Measurements from ENCODE around the gene TMPRSS12.
"Not testable (repeated sequence)": the region's sequence is repeated elsewhere in the genome, so short reads cannot be mapped to it uniquely, and the experiment has no call there.

The TMPRSS12 gene

DNA sequence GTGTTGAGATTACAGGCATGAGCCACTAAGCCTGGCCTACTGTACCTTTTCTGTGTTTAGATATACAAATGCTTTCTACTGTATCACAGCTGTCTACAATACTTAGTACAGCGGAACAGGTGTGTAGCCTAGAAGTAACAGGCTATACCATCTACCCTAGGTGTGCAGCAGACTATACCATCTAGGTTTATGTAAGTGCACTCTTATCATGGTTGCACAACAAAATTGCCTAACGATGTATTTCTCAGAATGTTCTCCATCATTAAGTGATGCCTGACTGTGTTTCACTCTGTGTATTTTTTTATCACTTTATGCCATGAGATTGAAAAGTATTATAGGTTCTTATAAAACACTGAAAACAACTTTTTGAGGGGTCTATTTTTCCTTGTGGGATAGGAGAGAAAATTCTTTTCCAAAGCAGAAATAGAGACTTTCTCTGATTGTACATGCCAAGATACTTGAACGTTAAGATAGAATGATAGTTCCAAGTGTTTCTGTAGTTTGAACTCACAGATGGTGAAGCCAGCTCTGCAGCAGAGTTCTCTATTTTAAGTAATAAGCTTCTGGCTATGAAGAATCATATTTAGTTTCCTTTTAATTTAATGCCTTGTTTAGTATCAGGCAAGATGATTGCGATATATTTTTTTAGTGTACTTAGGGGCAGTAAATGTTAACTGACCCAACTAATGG is 17.0 kb downstream of the TMPRSS12 start:
- no peak for DNase-seq

GRCh38 chr12:50862316-50862715 is 19.6 kb downstream of the TMPRSS12 start:
- no peak for DNase-seq

GRCh38 chr12:50865266-50865665 is 22.5 kb downstream of the TMPRSS12 start:
- no peak for DNase-seq

DNA sequence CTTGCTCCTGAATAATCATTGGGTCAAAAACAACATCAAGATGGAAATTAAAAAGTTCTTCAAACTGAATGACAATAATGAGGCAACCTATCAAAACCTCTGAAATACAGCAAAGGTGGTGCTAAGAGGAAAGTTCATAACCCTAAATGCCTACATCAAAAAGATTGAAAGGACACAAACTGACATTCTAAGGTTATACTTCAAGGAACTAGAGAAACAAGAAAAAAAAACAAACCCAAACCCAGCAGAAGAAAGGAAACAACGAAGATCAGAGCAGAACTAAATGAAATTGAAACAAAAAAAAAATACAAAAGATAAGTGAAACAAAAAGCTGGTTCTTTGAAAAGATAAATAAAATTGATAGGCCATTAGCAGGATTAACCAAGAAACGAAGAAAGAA is 26.2 kb downstream of the TMPRSS12 start:
- not testable (repeated sequence) for DNase-seq

DNA sequence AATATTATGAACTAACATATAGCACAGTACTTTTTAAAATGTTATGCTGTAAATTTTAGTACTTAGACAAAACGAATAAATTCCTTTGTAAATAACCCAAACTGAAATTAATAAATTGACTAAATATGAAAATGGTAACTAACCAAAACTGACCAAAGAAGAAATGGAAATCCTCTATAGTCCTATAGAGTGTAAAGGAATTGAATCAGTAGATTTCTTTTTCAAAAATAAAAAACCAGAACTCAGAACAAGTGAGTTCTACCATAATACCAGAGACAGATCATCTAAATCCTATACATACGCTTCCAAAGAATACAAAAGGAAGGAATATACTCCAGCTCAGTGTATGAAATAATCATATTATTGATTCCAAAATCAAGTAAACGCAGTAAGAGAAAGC is 39.8 kb downstream of the TMPRSS12 start:
- no peak for DNase-seq

- DNase-seq: no peak
These were observed 44.5 kb downstream of the TMPRSS12 start for GRCh38 chr12:50887191-50887590.

GRCh38 chr12:50888666-50889065 is 45.9 kb downstream of the TMPRSS12 start:
- no peak for DNase-seq

DNA sequence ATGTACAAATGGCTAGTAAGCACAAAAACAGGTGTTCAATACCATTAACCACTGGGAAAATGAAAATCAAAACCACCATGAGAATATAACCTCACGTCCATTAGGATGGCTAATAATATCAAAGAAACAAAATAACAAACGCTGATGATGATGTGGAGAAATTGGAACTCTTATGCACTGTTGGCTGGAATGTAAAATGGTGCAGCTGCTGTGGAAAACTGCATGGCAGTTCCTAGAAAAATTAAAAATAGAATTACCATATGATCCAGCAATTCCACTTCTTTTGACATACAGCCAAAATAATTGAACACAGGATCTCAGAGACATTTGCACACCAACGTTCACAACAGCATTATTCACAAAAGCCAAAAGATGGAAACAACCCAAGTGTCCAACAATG is 51.5 kb downstream of the TMPRSS12 start:
- no peak for DNase-seq

GRCh38 chr12:50901685-50902113 is 59.0 kb downstream of the TMPRSS12 start:
- no peak for DNase-seq

GRCh38 chr12:50908479-50908878 is 65.8 kb downstream of the TMPRSS12 start:
- not testable (repeated sequence) for DNase-seq

- DNase-seq: not testable (repeated sequence)
These were observed 69.6 kb downstream of the TMPRSS12 start for GRCh38 chr12:50912361-50912760.

GRCh38 chr12:50913224-50913623 is 70.5 kb downstream of the TMPRSS12 start:
- DNase-seq: no peak

DNA sequence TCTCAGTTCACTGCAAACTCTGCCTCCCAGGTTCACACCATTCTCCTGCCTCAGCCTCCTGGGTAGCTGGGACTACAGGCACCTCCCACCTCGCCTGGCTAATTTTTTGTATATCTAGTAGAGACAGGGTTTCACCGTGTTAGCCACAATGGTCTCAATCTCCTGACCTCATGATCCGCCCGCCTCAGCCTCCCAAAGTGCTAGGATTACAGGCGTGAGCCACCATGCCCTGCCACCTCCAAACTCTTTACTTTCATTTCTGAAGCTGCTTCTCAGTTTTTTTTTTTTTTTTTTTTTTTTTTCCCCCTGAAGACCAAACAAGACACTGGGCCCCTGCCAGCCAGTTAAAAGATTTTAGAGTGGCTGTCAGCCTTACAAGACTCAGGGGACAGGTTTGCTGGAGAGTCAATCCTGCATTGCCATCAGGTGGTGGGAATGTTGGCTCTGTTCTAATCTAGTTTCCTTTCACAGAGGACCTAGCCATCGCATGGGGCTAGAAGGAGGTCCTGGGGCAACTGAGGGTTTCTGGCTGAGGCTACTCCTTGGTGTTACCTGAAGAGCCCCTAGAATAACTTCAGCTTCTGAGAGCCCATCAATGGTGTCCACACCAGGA is 72.3 kb downstream of the TMPRSS12 start:
- DNase-seq: no peak

DNA sequence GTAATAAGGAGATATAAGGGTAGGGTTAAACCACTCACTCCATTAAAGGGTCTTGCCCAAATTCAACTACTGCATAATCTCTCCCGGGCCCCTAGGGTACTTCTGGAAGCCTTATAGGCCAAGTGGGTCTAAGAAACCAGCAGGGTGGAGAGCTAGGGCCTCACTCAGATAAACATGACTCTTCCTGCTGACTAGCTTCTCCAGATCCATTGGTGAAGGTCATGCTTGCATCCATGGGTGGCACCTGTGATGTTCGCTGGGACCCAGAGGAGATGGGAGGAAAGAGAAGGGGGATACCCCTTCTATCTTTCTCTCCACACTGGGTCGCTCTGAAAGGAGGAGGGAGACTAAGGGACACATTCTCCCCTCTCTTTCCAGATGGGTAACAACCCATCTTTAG is 73.6 kb downstream of the TMPRSS12 start:
- DNase-seq: no peak

GRCh38 chr12:50918584-50919316 is 76.0 kb downstream of the TMPRSS12 start:
- DNase-seq: no peak

DNA sequence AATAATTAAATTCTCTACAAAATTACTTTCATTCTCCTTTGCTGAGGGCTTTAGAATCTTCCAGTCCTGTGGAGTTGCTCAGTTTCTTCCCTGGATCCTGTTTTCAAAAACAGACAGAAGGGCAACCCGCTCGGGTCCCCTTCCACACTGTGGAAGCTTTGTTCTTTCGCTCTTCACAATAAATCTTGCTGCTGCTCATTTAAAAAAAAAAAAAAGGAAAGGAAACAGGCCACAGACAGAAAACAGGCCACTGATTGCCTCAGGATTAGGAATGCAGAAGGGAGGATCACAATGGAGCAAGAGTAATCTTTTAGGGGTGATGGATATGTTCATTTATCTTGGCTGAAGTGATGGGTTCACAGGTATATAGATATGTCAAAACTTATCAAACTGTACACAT is 80.1 kb downstream of the TMPRSS12 start:
- DNase-seq: no peak

DNA sequence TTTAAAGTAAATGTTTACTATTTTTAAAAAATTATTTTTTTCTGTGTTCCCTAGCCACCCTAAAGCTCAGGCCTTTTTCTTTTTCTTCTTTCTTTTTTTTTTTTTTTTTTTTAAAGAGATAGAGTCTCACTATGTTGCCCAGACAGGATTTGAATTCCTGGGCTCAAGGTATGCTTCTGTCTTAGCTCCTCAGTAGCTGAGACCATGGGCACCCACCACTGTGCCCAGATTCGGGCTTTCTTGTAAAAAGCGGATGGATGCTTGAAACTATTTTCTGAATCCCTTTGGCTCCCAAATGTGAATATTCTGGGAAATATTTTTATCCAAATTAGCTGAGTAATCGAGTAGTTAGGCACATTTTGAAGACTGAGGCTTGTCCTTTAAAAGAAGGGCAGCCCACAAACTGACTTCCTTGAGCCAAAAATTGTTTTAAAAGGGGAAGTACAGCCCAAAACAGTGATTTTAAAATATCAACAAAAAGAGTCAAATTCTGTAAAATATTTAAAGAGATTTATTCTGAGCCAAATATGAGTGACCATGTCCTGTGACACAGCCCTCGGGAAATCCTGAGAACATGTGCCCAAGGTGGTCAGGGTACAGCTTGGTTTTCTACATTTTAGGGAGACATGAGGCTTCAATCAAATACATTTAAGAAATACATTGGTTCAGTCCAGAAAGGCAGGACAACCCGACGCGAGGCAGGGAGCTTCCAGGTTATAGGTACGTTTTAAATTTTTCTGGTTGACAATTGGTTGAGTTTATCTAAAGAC is 80.8 kb downstream of the TMPRSS12 start:
- DNase-seq: no peak

DNA sequence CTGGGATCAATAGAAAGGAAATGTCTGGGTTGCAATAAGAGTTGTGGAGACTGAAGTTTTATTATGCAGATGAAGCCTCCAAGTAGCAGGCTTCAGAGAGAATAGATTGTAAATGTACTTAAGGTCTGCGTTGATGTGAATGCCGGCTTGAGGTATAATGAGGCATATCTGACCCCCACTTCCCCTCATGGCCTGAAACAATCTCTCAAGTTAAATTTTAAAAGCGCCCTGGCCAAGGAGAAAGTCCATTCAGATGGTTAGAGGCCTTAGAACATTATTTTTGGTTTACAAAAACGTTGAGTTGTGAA is 81.4 kb downstream of the TMPRSS12 start:
- no peak for DNase-seq

- peak; percentile 92 for DNase-seq
These were observed 82.0 kb downstream of the TMPRSS12 start for GRCh38 chr12:50924439-50925341.

DNA sequence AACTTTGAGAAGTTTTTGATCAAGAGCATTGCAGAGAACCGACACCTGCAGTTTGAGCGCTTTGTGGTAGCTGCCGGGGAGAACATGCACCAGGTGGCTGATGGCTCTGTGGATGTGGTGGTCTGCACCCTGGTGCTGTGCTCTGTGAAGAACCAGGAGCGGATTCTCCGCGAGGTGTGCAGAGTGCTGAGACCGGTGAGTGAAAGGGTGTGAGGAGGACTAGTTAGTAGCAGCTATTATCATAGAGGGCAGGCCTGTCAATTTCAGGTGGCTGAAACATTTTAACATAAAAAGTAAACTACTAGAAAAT is 82.6 kb downstream of the TMPRSS12 start:
- no peak for DNase-seq

- no peak for DNase-seq
These were observed 83.2 kb downstream of the TMPRSS12 start for GRCh38 chr12:50925920-50926319.

- DNase-seq: no peak
These were observed 83.7 kb downstream of the TMPRSS12 start for GRCh38 chr12:50926415-50926814.

- DNase-seq: not testable (repeated sequence)
These were observed 84.2 kb downstream of the TMPRSS12 start for GRCh38 chr12:50926932-50927331.
